ENCODE data around the gene TANGO6. TPM values are rescaled to one million over a fixed set of nuclear protein-coding genes. Genes with fewer than 3 reads are reported as not detected.

The TANGO6 gene
- total RNA-seq, 2 donors from 2014 or later = 9.6 to 15.3 TPM

DNA sequence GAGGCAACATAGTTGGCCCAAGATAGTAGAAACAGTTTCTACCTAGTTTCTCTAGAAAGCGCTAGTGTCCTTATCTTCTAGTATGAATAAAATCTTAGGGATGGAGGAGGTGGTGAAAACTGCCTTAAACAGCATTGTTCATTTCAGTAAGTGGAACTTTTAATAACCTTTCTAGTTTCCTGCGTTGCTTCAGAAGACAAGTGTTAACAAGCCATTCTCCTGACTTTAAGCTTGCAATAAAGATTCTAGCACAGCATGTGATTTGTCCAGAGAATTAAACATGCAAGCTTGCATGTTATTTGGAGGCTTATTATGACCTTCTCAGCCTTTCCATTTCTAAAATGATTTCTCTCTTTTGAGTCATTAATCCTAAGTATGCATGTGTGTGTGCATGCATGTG lies 72.3 kb downstream of the TANGO6 start:
- H3K9ac ChIP-seq (ENCODE audit: extremely low read depth, low read length, poor library complexity, severe bottlenecking) = no peak overlapping the region
- 89 to 91% methylated on average over 1 to 2 of the region's 2 CpGs for WGBS, 2 experiments (ENCODE audit: insufficient coverage in 1 of 2, insufficient read length in 1 of 2)
- Mint-ChIP-seq H3K27ac (no peak overlapping the region), H3K36me3 (ENCODE audit: low read depth) (peaks cover 14% of the 10 kb centered on the region), H3K4me3 (no peak overlapping the region), H3K9me3 (no peaks in the 10 kb centered on the region), H3K4me1 (no peaks in the 10 kb centered on the region), H3K27me3 (ENCODE audit: insufficient read depth) (no peaks in the 10 kb centered on the region)
- H3K27ac ChIP-seq (ENCODE audit: low read depth, low read length) = no peak overlapping the region
- H3K36me3 ChIP-seq (ENCODE audit: control insufficient read depth, insufficient read depth, low read length) = no peaks in the 10 kb centered on the region
- H3K27me3 ChIP-seq (ENCODE audit: control insufficient read depth, insufficient read depth, low read length, poor library complexity, severe bottlenecking) = no peaks in the 10 kb centered on the region
- no peaks in the 10 kb centered on the region for H3K9me3 ChIP-seq (ENCODE audit: control insufficient read depth, low read length)
- no peaks in the 10 kb centered on the region for H3K4me1 ChIP-seq (ENCODE audit: control insufficient read depth, insufficient read depth, low read length)
- no peak for DNase-seq
- H3K4me3 ChIP-seq (ENCODE audit: low read length) = no peak overlapping the region
- TF ChIP-seq, protein P1, sequence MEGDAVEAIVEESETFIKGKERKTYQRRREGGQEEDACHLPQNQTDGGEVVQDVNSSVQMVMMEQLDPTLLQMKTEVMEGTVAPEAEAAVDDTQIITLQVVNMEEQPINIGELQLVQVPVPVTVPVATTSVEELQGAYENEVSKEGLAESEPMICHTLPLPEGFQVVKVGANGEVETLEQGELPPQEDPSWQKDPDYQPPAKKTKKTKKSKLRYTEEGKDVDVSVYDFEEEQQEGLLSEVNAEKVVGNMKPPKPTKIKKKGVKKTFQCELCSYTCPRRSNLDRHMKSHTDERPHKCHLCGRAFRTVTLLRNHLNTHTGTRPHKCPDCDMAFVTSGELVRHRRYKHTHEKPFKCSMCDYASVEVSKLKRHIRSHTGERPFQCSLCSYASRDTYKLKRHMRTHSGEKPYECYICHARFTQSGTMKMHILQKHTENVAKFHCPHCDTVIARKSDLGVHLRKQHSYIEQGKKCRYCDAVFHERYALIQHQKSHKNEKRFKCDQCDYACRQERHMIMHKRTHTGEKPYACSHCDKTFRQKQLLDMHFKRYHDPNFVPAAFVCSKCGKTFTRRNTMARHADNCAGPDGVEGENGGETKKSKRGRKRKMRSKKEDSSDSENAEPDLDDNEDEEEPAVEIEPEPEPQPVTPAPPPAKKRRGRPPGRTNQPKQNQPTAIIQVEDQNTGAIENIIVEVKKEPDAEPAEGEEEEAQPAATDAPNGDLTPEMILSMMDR (conservative IDR thresholded peaks at IDR 0.05) = no peak

DNA sequence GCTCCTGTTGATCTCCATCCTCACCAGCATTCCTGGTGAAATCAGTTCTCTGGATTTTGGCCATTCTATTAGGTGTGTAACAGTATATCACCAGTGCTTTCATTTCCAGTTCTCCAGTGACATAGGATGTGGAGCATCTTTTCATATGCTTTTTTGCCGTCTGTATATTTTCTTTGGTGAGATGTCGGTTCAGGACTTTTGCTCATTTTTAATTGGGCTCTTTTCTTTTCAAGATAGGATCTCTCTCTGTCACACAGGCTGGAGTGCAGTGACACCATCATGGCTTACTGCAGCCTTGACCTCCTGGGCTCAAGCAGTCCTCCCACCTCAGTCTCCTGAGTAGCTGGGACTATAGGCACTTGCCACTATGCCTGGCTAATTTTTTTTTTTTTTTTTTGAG lies 74.2 kb downstream of the TANGO6 start:
- H3K36me3 Mint-ChIP-seq (ENCODE audit: low read depth) = peaks cover 12% of the 10 kb centered on the region
- Histone ChIP-seq H3K9me3 (ENCODE audit: control insufficient read depth, low read length) (no peaks in the 10 kb centered on the region), H3K9ac (ENCODE audit: extremely low read depth, low read length, poor library complexity, severe bottlenecking) (no peak overlapping the region), H3K4me1 (ENCODE audit: control insufficient read depth, insufficient read depth, low read length) (no peaks in the 10 kb centered on the region), H3K27ac (ENCODE audit: low read depth, low read length) (no peak overlapping the region), H3K36me3 (ENCODE audit: control insufficient read depth, insufficient read depth, low read length) (no peaks in the 10 kb centered on the region), H3K4me3 (ENCODE audit: low read length) (no peak overlapping the region), H3K27me3 (ENCODE audit: control insufficient read depth, insufficient read depth, low read length, poor library complexity, severe bottlenecking) (no peaks in the 10 kb centered on the region)
- no peaks in the 10 kb centered on the region for H3K27me3 Mint-ChIP-seq (ENCODE audit: insufficient read depth)
- TF ChIP-seq, protein P1 (conservative IDR thresholded peaks at IDR 0.05) = no peak
- no peak overlapping the region for H3K4me3 Mint-ChIP-seq
- no peak for DNase-seq
- no peak overlapping the region for H3K27ac Mint-ChIP-seq
- 84 to 100% methylated on average over 2 of the region's 2 CpGs for WGBS, 2 experiments (ENCODE audit: insufficient coverage in 1 of 2, insufficient read length in 1 of 2)
- H3K4me1 Mint-ChIP-seq = peaks cover 4% of the 10 kb centered on the region
- no peaks in the 10 kb centered on the region for H3K9me3 Mint-ChIP-seq

DNA sequence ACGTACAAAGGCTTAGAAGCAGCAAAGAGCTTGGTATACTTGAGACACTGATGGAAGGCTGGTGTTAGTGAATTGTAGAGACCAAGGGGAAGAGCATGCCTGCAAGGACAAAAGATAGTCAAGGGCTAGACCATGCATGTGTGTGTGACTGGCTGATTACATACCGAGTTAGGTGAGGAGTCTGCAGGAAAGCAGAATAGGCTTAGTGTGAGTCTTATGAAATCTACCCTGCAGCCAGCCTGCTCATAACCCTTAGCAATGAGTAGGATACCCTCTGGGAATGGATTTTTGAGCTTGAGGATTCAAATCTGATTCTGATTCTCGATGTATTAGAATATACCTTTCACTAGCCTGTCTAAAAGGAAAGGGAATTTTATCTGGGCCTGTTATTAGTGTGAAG lies 77.0 kb downstream of the TANGO6 start:
- Mint-ChIP-seq H3K4me3 (no peak overlapping the region), H3K9me3 (no peaks in the 10 kb centered on the region), H3K27me3 (ENCODE audit: insufficient read depth) (no peaks in the 10 kb centered on the region), H3K27ac (no peak overlapping the region), H3K36me3 (ENCODE audit: low read depth) (peaks cover 13% of the 10 kb centered on the region), H3K4me1 (peaks cover 9% of the 10 kb centered on the region)
- no peak for DNase-seq
- TF ChIP-seq, protein P1 (conservative IDR thresholded peaks at IDR 0.05) = no peak
- WGBS, 2 experiments (ENCODE audit: insufficient coverage in 1 of 2, insufficient read length in 1 of 2) = 91 to 95% methylated on average over 2 to 3 of the region's 3 CpGs
- Histone ChIP-seq H3K27ac (ENCODE audit: low read depth, low read length) (no peak overlapping the region), H3K4me3 (ENCODE audit: low read length) (no peak overlapping the region), H3K9ac (ENCODE audit: extremely low read depth, low read length, poor library complexity, severe bottlenecking) (no peak overlapping the region), H3K4me1 (ENCODE audit: control insufficient read depth, insufficient read depth, low read length) (peaks cover 2% of the 10 kb centered on the region), H3K9me3 (ENCODE audit: control insufficient read depth, low read length) (no peaks in the 10 kb centered on the region), H3K27me3 (ENCODE audit: control insufficient read depth, insufficient read depth, low read length, poor library complexity, severe bottlenecking) (no peaks in the 10 kb centered on the region), H3K36me3 (ENCODE audit: control insufficient read depth, insufficient read depth, low read length) (no peaks in the 10 kb centered on the region)
